T-cell (primary cell): ENCODE data around the gene PARD3B. TPM values are rescaled to one million over a fixed set of nuclear protein-coding genes. Genes with fewer than 3 reads are reported as not detected.

Source experiments
- ATAC-seq, 4 experiments: fragments of 200-7000 bp in 3 of 4; fragments of 150-1000 bp in 1 of 4; cut with Tn5 transposase; replicated peaks in 1 of 4; 1 replicate in 3 of 4; 2 replicates in 1 of 4; pipeline ENCODE4 v1.10.0; 2021; ENCODE audit warnings: moderate library complexity in 3 of 4, mild to moderate bottlenecking in 2 of 4, moderate number of reproducible peaks in 1 of 4
- CTCF ChIA-PET, 2 donors: fragments of 300-600 bp; sonication (Branson Sonifier 250); formaldehyde crosslinking; loops; one replicate each; lab custom pipeline; 2022; ENCODE audit warnings: antibody characterized with exemption in 2 of 2; lab: Charles Lee
- POLR2A ChIA-PET, 2 donors: fragments of 300-600 bp; sonication (Branson Sonifier 250); formaldehyde crosslinking; loops; one replicate each; lab custom pipeline; 2022; ENCODE audit warnings: antibody characterized with exemption in 2 of 2; lab: Charles Lee
- DNase-seq, 35 experiments: peaks; one replicate each; pipeline versions ENCODE4 v3.0.0 to v3.0.0-alpha.2; 2013 to 2023
- H3K27ac ChIP-seq: one replicate; pipeline ENCODE4 v1.5.1; 2013; ENCODE audit warnings: low read length
- H3K27me3 ChIP-seq, 2 experiments: replicated peaks in 1 of 2; 1 replicate in 1 of 2; 2 replicates in 1 of 2; pipeline versions ENCODE4 v1.6.1 to v1.7.0; 2013; ENCODE audit warnings: low read length in 1 of 2, mixed read lengths in 1 of 2; ENCODE audit not compliant: control insufficient read depth in 2 of 2, insufficient read depth in 2 of 2; ENCODE audit errors: extremely low read depth in 1 of 2
- H3K36me3 ChIP-seq, 2 donors: 1 replicate in 1 of 2; 2 replicates in 1 of 2; pipeline versions ENCODE4 v1.6.1 to v1.7.0; 2013; ENCODE audit warnings: low read length in 1 of 2; ENCODE audit not compliant: control insufficient read depth in 2 of 2, insufficient read depth in 1 of 2; ENCODE audit errors: extremely low read depth in 1 of 2
- H3K4me1 ChIP-seq, 2 experiments: 1 replicate in 1 of 2; 2 replicates in 1 of 2; pipeline versions ENCODE4 v1.6.1 to v1.7.0; 2013; ENCODE audit warnings: low read length in 2 of 2, mixed read lengths in 1 of 2; ENCODE audit not compliant: insufficient read depth in 2 of 2, control insufficient read depth in 1 of 2; ENCODE audit errors: extremely low read depth in 1 of 2
- H3K4me3 ChIP-seq, 2 donors: 1 replicate in 1 of 2; 2 replicates in 1 of 2; pipeline versions ENCODE4 v1.5.1 to v1.7.0; 2013; ENCODE audit warnings: mild to moderate bottlenecking in 2 of 2, low read length in 1 of 2, moderate library complexity in 1 of 2; ENCODE audit not compliant: control insufficient read depth in 1 of 2; ENCODE audit errors: extremely low read depth in 1 of 2
- H3K9me3 ChIP-seq: 2 replicates; pipeline ENCODE4 v1.7.0; 2013
- H3K27ac Mint-ChIP-seq, 2 donors: one replicate each; pipeline ENCODE4 v1.8.0; 2020 to 2021; ENCODE audit warnings: mild to moderate bottlenecking in 2 of 2, mixed read lengths in 2 of 2
- H3K27me3 Mint-ChIP-seq, 2 donors: one replicate each; pipeline ENCODE4 v1.8.0; 2021 to 2022; ENCODE audit warnings: mixed read lengths in 2 of 2
- H3K36me3 Mint-ChIP-seq: one replicate; pipeline ENCODE4 v1.8.0; 2021; ENCODE audit warnings: mixed read lengths
- H3K4me1 Mint-ChIP-seq, 3 donors: one replicate each; pipeline ENCODE4 v1.8.0; 2020 to 2022; ENCODE audit warnings: mixed read lengths in 3 of 3, mild to moderate bottlenecking in 1 of 3
- H3K4me3 Mint-ChIP-seq, 3 donors: one replicate each; pipeline ENCODE4 v1.8.0; 2020 to 2022; ENCODE audit warnings: mild to moderate bottlenecking in 3 of 3, mixed read lengths in 3 of 3, moderate library complexity in 3 of 3
- H3K9me3 Mint-ChIP-seq, 3 donors: one replicate each; pipeline ENCODE4 v1.8.0; 2020 to 2022; ENCODE audit warnings: mixed read lengths in 3 of 3
- WGBS: methylation state at CpG from one replicate; pipeline ENCODE4 v1.1.5; 2013; ENCODE audit warnings: missing lambda C conversion rate; ENCODE audit not compliant: insufficient coverage; 5-methylcytosine and 5-hydroxymethylcytosine counted together
- total RNA-seq, 35 experiments: library from RNA in 6 of 35; stranded (reverse) in 6 of 35; fragments of 120-200 nt in 1 of 35; gene quantifications; one replicate each; pipeline versions ENCODE4 v1.2.1 to v1.2.4 and lab custom pipeline; 2013 to 2026

PARD3B gene
- total RNA-seq, 5 donors from 2014 or later (not counting 1 experiment from before 2014, with no cell fraction given) = 0.75 to 2.0 (median 1.6) TPM

DNA sequence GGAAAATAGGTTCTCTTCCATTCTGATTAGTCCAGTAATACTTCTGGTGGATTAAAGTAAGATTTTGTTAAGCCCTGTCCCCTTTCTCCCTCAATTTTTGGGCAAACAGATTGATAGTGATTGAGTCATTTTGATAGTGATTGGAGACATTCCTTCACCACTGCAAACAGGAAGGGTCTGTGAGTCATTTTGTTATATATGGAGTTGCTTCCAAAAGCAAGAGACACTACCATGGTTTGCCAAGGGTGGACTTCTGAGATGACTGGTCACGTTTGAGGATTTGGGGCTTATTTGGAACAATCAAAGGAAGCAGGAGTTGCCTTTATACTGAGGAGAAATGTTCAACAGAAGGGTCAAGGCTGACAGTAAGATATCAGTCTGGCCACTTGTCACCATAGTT lies 249.9 kb downstream of the PARD3B start:
- no peaks in the 10 kb centered on the region for H3K9me3 ChIP-seq
- no peak overlapping the region for H3K27ac ChIP-seq
- WGBS = 43% methylated on average over 1 of the region's 1 CpG
- peaks cover 0 to 10% of the 10 kb centered on the region in 2 experiments for H3K27me3 ChIP-seq
- POLR2A ChIA-PET = no interaction called here
- no peak overlapping the region for H3K4me3 ChIP-seq
- H3K36me3 ChIP-seq = no peaks in the 10 kb centered on the region
- peaks cover 0 to 6% of the 10 kb centered on the region in 2 donors for H3K27me3 Mint-ChIP-seq
- peaks cover 0 to 4% (median 0%) of the 10 kb centered on the region in 3 donors for H3K9me3 Mint-ChIP-seq
- no peak for DNase-seq
- H3K27ac Mint-ChIP-seq = no peak overlapping the region
- no peak for ATAC-seq
- CTCF ChIA-PET = interaction anchor here in 1 of 2 donors (0.7 kb wide), 1 partner anchor 443 kb away, joined by 3 read pairs; no protein-coding TSS in a partner anchor
- H3K4me1 ChIP-seq = no peaks in the 10 kb centered on the region
- no peaks in the 10 kb centered on the region for H3K4me1 Mint-ChIP-seq
- H3K4me3 Mint-ChIP-seq = no peak overlapping the region
- H3K36me3 Mint-ChIP-seq = no peaks in the 10 kb centered on the region

DNA sequence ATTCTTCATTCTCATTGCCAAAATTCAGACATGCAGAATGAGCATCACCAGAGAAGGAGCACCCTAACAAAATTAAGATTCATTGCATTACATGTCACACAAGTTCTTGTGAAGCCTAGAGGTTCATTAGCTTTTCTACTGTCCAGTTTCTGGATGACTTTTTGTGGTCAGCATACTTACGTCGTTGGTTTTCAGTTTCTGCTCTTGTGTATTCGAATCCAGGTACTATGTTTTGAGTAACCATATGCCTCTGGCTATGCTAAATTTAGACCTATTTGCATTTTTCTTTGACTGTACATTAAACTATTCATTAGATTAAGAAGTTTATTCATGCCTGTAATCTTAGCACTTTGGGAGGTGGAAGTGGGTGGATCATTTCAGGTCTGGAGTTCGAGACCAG lies 251.3 kb downstream of the PARD3B start:
- peaks cover 0 to 4% (median 0%) of the 10 kb centered on the region in 3 donors for H3K9me3 Mint-ChIP-seq
- Histone ChIP-seq H3K4me1 (no peaks in the 10 kb centered on the region), H3K4me3 (no peak overlapping the region), H3K36me3 (no peaks in the 10 kb centered on the region), H3K27me3 (peaks cover 0 to 10% of the 10 kb centered on the region in 2 experiments), H3K9me3 (no peaks in the 10 kb centered on the region), H3K27ac (no peak overlapping the region)
- H3K36me3 Mint-ChIP-seq = no peaks in the 10 kb centered on the region
- no peak overlapping the region for H3K4me3 Mint-ChIP-seq
- no peak overlapping the region for H3K27ac Mint-ChIP-seq
- H3K4me1 Mint-ChIP-seq = no peaks in the 10 kb centered on the region
- ChIA-PET CTCF (no interaction called here), POLR2A (interaction anchor here in 1 of 2 donors (0.6 kb wide), 1 partner anchor 32 kb away, joined by 3 read pairs; no protein-coding TSS in a partner anchor)
- ATAC-seq = no peak
- 20% methylated on average over 2 of the region's 4 CpGs for WGBS
- peaks cover 0 to 6% of the 10 kb centered on the region in 2 donors for H3K27me3 Mint-ChIP-seq
- DNase-seq = no peak

DNA sequence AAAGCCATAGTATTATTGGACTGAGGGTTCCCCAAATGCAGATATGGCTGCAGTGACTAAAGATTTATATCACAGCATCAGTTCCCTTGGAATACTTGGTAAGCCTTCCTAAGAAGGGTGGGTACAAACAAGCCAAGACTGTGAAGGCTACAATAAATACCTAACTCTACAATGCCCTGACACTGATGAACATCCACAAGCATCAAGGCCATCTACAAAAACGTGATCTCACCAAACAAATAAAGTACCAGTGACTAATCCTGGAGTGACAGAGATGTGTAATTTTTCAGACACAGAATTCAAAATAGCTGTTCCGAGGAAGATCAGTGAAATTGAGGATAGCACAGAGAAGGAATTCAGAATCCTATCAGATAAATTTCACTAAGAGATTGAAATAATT lies 254.5 kb downstream of the PARD3B start:
- Histone ChIP-seq H3K27ac (no peak overlapping the region), H3K4me1 (peaks cover 0 to 2% of the 10 kb centered on the region in 2 experiments), H3K36me3 (no peaks in the 10 kb centered on the region), H3K4me3 (no peak overlapping the region), H3K9me3 (no peaks in the 10 kb centered on the region), H3K27me3 (peaks cover 0 to 10% of the 10 kb centered on the region in 2 experiments)
- H3K9me3 Mint-ChIP-seq = peaks cover 0 to 4% (median 2%) of the 10 kb centered on the region in 3 donors
- H3K4me3 Mint-ChIP-seq = no peak overlapping the region
- no peak overlapping the region for H3K27ac Mint-ChIP-seq
- POLR2A ChIA-PET = no interaction called here
- peaks cover 0 to 6% of the 10 kb centered on the region in 2 donors for H3K27me3 Mint-ChIP-seq
- no peaks in the 10 kb centered on the region for H3K36me3 Mint-ChIP-seq
- DNase-seq (no peak), ATAC-seq (no peak)
- CTCF ChIA-PET = no interaction called here
- H3K4me1 Mint-ChIP-seq = peaks cover 11 to 19% (median 17%) of the 10 kb centered on the region in 3 donors
- WGBS = no CpG with 5 or more reads among the region's 2 CpGs

DNA sequence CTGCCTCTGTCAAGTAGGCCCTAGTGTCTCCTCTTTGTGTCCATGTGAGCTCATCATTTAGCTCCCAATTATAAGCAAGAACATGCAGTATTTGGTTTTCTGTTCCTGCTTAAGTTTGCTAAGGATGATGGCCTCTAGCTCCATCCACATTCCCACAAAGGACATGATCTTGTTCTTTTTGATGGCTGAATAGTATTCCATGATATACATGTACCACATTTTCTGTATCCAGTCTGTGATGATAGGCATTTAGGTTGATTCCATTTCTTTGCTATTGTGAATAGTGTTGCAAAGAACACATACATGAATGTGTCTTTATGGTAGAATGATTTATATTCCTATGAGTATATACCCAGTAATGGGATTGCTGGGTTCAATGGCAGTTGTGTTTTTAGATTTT lies 263.2 kb downstream of the PARD3B start:
- no peak overlapping the region for H3K4me3 Mint-ChIP-seq
- Histone ChIP-seq H3K27me3 (no peaks in the 10 kb centered on the region), H3K4me3 (no peak overlapping the region), H3K9me3 (peaks cover 3% of the 10 kb centered on the region), H3K4me1 (peaks cover 0 to 2% of the 10 kb centered on the region in 2 experiments), H3K27ac (no peak overlapping the region), H3K36me3 (no peaks in the 10 kb centered on the region)
- ChIA-PET CTCF (no interaction called here), POLR2A (no interaction called here)
- H3K27ac Mint-ChIP-seq = no peak overlapping the region
- no peaks in the 10 kb centered on the region for H3K27me3 Mint-ChIP-seq
- no peak for DNase-seq
- peaks cover 5 to 11% (median 7%) of the 10 kb centered on the region in 3 donors for H3K4me1 Mint-ChIP-seq
- peaks cover 8 to 49% (median 12%) of the 10 kb centered on the region in 3 donors for H3K9me3 Mint-ChIP-seq
- ATAC-seq = no peak
- peaks cover 3% of the 10 kb centered on the region for H3K36me3 Mint-ChIP-seq

DNA sequence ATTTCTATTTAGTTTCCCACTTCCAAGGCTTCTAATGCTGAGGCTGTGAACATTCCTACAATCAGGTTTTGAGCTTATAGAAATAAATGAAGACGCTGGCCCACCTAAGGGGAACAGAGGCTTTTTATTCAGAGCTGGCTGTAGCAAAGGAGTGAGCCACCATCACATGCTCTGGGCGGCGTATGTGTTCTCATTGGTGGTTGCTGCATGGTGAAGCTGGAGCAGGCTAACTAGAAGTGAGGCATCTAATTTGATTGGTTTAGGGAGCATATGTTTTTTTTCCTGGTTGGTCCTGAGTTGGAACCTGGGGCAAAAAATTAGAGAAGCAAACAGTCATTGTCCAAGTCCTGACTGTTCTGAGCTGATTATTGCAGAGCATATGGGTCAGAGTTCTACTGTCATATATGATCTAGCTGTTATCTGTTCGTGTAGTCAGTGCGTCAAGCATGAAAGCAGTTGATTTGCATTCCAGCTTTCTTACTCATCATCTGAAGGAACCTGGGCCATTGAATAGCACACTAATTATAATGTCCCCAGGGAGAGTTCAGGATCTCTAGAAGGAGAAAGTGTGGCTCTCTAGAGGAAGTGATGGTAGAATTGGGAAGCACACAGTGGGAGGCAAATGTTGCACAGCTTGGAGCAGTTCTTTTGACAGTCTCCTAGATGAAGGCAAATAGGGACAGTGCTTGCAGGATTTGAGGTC lies 279.6 kb downstream of the PARD3B start:
- Histone ChIP-seq H3K9me3 (no peaks in the 10 kb centered on the region), H3K36me3 (no peaks in the 10 kb centered on the region), H3K4me3 (no peak overlapping the region), H3K27ac (no peak overlapping the region), H3K27me3 (no peaks in the 10 kb centered on the region), H3K4me1 (no peaks in the 10 kb centered on the region)
- peaks cover 9% of the 10 kb centered on the region for H3K36me3 Mint-ChIP-seq
- peaks cover 5 to 13% (median 7%) of the 10 kb centered on the region in 3 donors for H3K9me3 Mint-ChIP-seq
- WGBS = 80% methylated on average over 5 of the region's 5 CpGs
- ATAC-seq = no peak
- POLR2A ChIA-PET = no interaction called here
- H3K27me3 Mint-ChIP-seq = peaks cover 3% of the 10 kb centered on the region in 2 donors
- CTCF ChIA-PET = no interaction called here
- H3K4me3 Mint-ChIP-seq = no peak overlapping the region
- H3K4me1 Mint-ChIP-seq = peaks cover 0 to 2% (median 0%) of the 10 kb centered on the region in 3 donors
- no peak overlapping the region for H3K27ac Mint-ChIP-seq
- no peak for DNase-seq

DNA sequence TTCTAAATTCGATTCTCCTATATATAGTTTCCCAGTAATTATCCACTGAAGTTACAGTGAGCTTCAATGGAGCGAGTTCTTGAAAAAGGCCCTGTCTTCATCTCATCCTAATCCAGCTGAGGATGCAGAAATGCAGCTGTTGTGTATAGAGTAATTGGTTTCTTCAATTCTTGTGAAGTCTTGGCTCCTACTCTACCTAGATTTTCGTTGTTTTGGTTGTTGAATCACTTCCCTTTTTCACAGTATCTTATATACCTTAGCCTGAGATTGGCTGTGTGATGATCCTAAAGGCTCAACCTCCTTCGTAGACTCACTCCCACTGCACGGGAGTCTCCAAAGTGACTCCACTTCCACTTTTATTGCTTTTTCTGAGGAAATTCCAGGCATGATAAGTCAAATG lies 280.4 kb downstream of the PARD3B start:
- H3K9me3 ChIP-seq = no peaks in the 10 kb centered on the region
- no peaks in the 10 kb centered on the region for H3K4me1 ChIP-seq
- H3K27ac ChIP-seq = no peak overlapping the region
- H3K27me3 ChIP-seq = no peaks in the 10 kb centered on the region
- no peak for DNase-seq
- Mint-ChIP-seq H3K9me3 (peaks cover 8 to 16% (median 9%) of the 10 kb centered on the region in 3 donors), H3K27me3 (peaks cover 3 to 5% of the 10 kb centered on the region in 2 donors), H3K27ac (no peak overlapping the region), H3K4me3 (no peak overlapping the region), H3K36me3 (peaks cover 9% of the 10 kb centered on the region), H3K4me1 (peaks cover 0 to 2% (median 0%) of the 10 kb centered on the region in 3 donors)
- no peak overlapping the region for H3K4me3 ChIP-seq
- no peak for ATAC-seq
- H3K36me3 ChIP-seq = no peaks in the 10 kb centered on the region
- no CpG with 5 or more reads among the region's 5 CpGs for WGBS
- POLR2A ChIA-PET = no interaction called here
- CTCF ChIA-PET = no interaction called here
